KG1 (cell line): Measurements from ENCODE around the gene CERKL.
"Not testable (repeated sequence)": the region's sequence is repeated elsewhere in the genome, so short reads cannot be mapped to it uniquely, and the experiment has no call there.

Source experiments
- DNase-seq: peaks from one replicate; lab custom pipeline; 2025; lab: John Stamatoyannopoulos, UW

Gene CERKL, protein sequence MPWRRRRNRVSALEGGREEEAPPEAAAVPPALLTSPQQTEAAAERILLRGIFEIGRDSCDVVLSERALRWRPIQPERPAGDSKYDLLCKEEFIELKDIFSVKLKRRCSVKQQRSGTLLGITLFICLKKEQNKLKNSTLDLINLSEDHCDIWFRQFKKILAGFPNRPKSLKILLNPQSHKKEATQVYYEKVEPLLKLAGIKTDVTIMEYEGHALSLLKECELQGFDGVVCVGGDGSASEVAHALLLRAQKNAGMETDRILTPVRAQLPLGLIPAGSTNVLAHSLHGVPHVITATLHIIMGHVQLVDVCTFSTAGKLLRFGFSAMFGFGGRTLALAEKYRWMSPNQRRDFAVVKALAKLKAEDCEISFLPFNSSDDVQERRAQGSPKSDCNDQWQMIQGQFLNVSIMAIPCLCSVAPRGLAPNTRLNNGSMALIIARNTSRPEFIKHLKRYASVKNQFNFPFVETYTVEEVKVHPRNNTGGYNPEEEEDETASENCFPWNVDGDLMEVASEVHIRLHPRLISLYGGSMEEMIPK

GRCh38 chr2:181656450-181657291 lies at the start of gene CERKL:
CERKL (minus strand) TSS chr2:181657105; CDS start chr2:181657006, 99 bp downstream.
- no peak for DNase-seq

GRCh38 chr2:181702519-181702918 lies 45.6 kb upstream of the CERKL start:
- not testable (repeated sequence) for DNase-seq

DNA sequence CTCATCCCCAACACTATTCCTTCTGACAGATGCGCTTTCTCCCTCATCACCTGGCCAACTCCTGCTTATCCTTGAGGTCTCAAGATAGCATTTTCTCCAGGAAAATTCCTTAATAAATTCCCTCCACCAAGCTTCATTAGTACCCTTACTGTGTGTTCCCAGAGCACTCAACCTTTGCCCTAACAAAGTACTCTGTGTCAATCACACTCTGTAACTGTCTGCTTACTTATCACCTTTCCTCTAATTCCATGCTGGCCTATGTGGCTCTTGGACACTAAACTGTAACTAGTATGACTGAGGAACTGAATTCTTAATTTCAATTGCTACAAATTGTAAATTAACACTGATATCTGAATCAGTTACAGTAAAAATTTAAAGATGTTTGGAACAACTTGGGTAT lies 41.3 kb upstream of the CERKL start:
- DNase-seq: no peak

GRCh38 chr2:181697571-181697970 lies 40.7 kb upstream of the CERKL start:
- DNase-seq: no peak

DNA sequence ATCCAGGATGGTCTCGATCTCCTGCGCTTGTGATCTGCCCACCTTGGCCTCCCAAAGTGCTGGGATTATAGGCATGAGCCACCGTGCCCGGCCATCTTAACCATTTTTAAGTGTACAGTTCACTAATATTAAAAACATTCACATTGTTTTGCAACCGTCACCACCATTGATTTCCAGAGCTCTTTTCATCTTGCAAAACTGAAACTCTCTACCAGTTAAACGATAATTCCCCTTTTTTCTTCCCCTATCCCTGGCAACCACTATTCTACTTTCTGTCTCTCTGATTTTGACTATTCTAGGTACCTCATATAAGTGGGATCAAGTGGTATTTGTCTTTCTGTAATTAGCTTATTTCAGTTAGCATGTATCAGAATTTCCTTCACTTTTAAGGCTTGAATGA lies 40.2 kb upstream of the CERKL start:
- no peak for DNase-seq

- DNase-seq: no peak
Measured at GRCh38 chr2:181694271-181694670, 37.4 kb upstream of the CERKL start.

DNA sequence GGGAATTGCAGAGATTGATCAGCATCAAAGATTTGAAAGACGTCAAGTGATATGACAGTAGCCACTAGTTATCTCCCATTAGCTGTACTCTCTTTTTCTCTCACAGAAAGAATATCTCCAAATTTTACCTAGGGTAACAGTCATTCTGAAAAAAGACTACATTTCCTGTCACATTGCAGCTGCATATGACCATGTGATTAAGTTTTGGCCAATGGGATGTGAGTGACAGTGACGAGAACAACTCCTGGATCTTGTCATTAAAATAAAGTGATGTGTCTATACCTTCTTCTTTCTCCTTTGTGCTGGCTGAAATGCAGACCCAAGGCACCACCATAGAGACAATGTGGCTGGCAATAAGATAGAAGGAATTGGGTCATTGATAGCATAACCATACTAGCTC lies 34.0 kb upstream of the CERKL start:
- no peak for DNase-seq

GRCh38 chr2:181686576-181687185 lies 29.8 kb upstream of the CERKL start:
- DNase-seq: no peak

DNA sequence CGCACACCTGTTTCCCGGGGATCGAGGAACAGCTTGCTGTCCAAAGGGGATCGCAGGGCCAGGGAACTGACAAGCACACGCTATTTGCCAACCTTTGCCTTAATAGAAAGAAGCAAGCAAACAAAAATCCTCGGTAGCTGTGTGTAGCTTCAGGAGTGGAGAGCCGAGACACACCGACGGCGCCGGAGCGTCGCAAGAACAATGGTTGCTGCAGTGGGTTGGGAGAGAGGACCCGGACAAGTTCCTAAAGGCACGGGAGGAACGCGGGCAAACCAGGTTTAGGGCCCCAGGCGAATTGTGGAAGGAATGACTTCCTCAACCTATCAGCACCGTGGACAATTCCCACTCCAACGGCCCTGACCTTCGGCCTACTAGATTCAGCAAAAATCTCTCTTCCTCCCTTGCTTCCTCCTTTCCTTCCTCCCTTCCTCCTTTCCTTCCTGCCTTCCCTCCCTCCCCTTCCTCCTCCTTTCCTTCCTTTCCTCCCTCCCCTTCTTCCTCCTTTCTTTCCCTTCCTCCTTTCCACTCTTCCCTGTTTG lies 28.3 kb upstream of the CERKL start:
- DNase-seq: no peak

GRCh38 chr2:181684454-181685149 lies 27.7 kb upstream of the CERKL start:
- no peak for DNase-seq

GRCh38 chr2:181683518-181684453 lies 26.9 kb upstream of the CERKL start:
- no peak for DNase-seq

- no peak for DNase-seq
Measured at GRCh38 chr2:181682795-181683517, 26.1 kb upstream of the CERKL start.

DNA sequence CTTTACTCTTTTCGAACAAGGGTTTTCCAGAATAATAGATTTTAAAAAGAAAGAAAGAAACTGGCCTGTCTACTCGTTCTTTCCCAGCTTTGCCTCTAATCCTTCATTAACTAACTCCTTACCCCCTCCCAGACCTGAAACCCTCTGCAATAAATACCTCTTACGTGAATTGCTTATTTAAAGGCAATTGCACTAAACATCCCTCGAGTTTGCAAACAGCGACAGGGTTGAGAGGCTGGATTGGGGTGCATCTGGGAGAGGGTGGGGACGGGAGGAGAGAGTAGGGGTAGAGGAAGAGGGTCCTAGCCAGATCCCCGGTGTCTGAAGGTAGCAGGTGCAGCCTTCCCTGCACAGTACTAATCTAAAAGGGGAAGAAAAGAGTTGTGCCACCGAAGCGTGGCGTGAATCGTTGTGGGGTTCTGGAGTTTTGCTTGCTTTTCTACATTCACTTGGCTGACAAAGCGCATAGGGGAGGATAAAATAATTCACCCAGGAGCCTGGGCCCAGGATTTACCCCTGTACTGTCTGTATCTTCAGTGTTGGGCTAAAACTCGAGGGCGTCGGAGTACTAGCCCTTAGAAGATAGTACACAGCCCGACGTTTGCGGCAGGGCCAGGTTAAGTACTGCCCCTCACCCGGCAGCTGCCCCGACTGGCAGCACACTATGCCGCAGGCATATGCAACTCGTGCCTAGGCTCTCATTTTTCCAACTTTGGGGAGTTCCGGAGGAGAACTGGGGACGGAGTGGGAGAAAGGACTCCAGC lies 25.3 kb upstream of the CERKL start:
- DNase-seq: no peak

GRCh38 chr2:181680937-181681811 lies 24.3 kb upstream of the CERKL start:
- DNase-seq: no peak

GRCh38 chr2:181680055-181680936 lies 23.4 kb upstream of the CERKL start, which contains the start of gene NEUROD1:
NEUROD1 (minus strand) TSS chr2:181680517; CDS start chr2:181678860, 1,657 bp downstream.
- no peak for DNase-seq

DNA sequence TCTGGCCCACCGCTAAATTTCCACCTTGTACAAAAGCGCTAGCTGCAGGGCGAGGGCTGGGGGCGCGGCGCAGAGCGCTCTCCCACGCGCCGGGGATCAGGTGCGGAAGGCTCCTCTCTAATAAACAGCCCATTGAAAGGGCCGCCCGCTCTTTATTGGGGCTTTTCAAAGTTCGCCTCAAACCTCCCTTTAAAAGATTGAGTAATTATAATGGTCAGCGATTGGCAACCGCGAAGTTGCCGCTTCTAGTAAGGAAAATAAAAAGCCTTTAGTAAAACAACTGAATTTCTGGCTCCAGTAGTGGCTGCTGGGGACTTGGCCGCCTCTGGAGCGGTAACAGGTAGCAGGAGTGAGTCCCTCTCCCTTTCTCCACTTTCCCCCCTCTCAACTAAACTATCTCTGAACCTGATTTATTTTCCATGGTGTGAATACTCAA lies 22.7 kb upstream of the CERKL start:
- DNase-seq: no peak
